Effector CD8-positive, alpha-beta T cell (primary cell): ENCODE measurements around the gene CCL26.

Experiments
- DNase-seq: peaks from one replicate; lab custom pipeline; 2025; lab: John Stamatoyannopoulos, UW
- total RNA-seq, 4 experiments: gene quantifications; one replicate each; lab custom pipeline; 2026; lab: John Stamatoyannopoulos, UW

Gene CCL26
- total RNA-seq, result 0 to 0.09 (median 0) reads per million in 4 experiments

- DNase-seq, result no peak
Measured at GRCh38 chr7:75772081-75773077, at the start of gene CCL26. Gene CCL26, minus strand, starts transcription at chr7:75772211. Its CDS starts 35 bp downstream, at chr7:75772176.

GRCh38 chr7:75820688-75821087 lies 48.7 kb upstream of the CCL26 start:
- no peak for DNase-seq

- DNase-seq, result no peak
Measured at GRCh38 chr7:75819711-75820110, 47.7 kb upstream of the CCL26 start.

GRCh38 chr7:75818472-75818871 lies 46.5 kb upstream of the CCL26 start:
- no peak for DNase-seq

- no peak for DNase-seq
Measured at GRCh38 chr7:75817116-75817515, 45.1 kb upstream of the CCL26 start.

GRCh38 chr7:75815418-75816064 lies 43.5 kb upstream of the CCL26 start:
- no peak for DNase-seq

- no peak for DNase-seq
Measured at GRCh38 chr7:75814407-75814947, 42.5 kb upstream of the CCL26 start.

GRCh38 chr7:75813781-75814236 lies 41.8 kb upstream of the CCL26 start, which contains the start of gene CCL24:
Gene CCL24, minus strand, starts transcription at chr7:75813806. Its CDS starts 91 bp downstream, at chr7:75813715.
- DNase-seq, result no peak

GRCh38 chr7:75813084-75813483 lies 41.1 kb upstream of the CCL26 start:
- no peak for DNase-seq

GRCh38 chr7:75811894-75812678 lies 40.1 kb upstream of the CCL26 start:
- no peak for DNase-seq

- no peak for DNase-seq
Measured at GRCh38 chr7:75809396-75809795, 37.4 kb upstream of the CCL26 start.

- no peak for DNase-seq
Measured at GRCh38 chr7:75808106-75808505, 36.1 kb upstream of the CCL26 start.

GRCh38 chr7:75807452-75807851 lies 35.4 kb upstream of the CCL26 start:
- DNase-seq, result no peak

GRCh38 chr7:75806560-75807307 lies 34.7 kb upstream of the CCL26 start:
- no peak for DNase-seq

- DNase-seq, result no peak
Measured at GRCh38 chr7:75804705-75805104, 32.7 kb upstream of the CCL26 start.

- no peak for DNase-seq
Measured at GRCh38 chr7:75804004-75804403, 32.0 kb upstream of the CCL26 start.

GRCh38 chr7:75802552-75802821 lies 30.5 kb upstream of the CCL26 start:
- DNase-seq, result no peak

- no peak for DNase-seq
Measured at GRCh38 chr7:75798770-75799169, 26.8 kb upstream of the CCL26 start.

- DNase-seq, result no peak
Measured at GRCh38 chr7:75796420-75796819, 24.4 kb upstream of the CCL26 start.

- DNase-seq, result no peak
Measured at GRCh38 chr7:75795831-75796285, 23.8 kb upstream of the CCL26 start.

- DNase-seq, result no peak
Measured at GRCh38 chr7:75793676-75794075, 21.7 kb upstream of the CCL26 start.
